Stimulated activated naive CD8-positive, alpha-beta T cell treated with anti-CD3 and anti-CD28 coated beads, Interleukin-15, Interleukin-2, amounts not matched to agents 100 U/mL and 50 U/mL, for 24 hours (primary cell): ENCODE data around the gene TTLL7.

ENCODE experiments used
- ATAC-seq: fragments of 150-1000 bp; cut with Tn5 transposase; one replicate; pipeline ENCODE4 v1.10.0; 2021
- DNase-seq: peaks from one replicate; pipeline ENCODE4 v3.0.0; 2021

The TTLL7 gene

GRCh38 chr1:83816836-83817235 lies 182.1 kb downstream of the TTLL7 start:
- no peak for ATAC-seq

DNA sequence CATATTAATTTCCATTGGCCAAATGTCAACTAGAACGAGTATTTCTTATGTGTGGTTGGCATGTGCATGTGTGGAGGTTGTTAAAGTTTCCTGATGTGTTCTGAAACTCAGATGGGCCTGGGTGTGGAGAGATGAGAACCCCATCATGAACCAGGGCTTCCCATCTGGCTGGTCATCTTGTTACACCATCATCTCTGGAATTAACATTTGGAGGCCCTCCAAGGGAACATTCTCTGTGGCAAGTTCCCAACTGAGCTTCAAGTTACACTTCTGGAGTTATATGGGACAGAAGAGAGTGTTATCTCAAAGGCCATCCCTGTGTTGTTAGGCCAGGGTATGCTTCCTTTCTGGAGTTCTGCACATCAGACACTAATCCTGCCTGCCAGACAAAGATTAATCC lies 183.6 kb downstream of the TTLL7 start:
- ATAC-seq, result no peak
- DNase-seq, result no peak

More at GRCh38 chr1:83816836-83817235, 182.1 kb downstream of the TTLL7 start:
- DNase-seq, result no peak
